ENCODE data around the gene TRIM17. TPM values are rescaled to one million over a fixed set of nuclear protein-coding genes. Genes with fewer than 3 reads are reported as not detected.

The TRIM17 gene
- total RNA-seq, 1 donor from 2014 or later = 2.9 TPM

GRCh38 chr1:228393811-228394570 is 22.7 kb downstream of the TRIM17 start:
- Mint-ChIP-seq H3K27me3 (ENCODE audit: insufficient read depth, low read depth) (no peaks in the 10 kb centered on the region), H3K27ac (no peak overlapping the region), H3K9me3 (no peaks in the 10 kb centered on the region), H3K4me1 (peaks cover 4% of the 10 kb centered on the region), H3K4me3 (no peak overlapping the region), H3K36me3 (peaks cover 18% of the 10 kb centered on the region)
- Histone ChIP-seq H3F3A (ENCODE audit: low read depth) (peaks cover 4% of the 10 kb centered on the region), H3K4me1 (no peaks in the 10 kb centered on the region), H4K20me1 (ENCODE audit: low read depth) (peaks cover 26% of the 10 kb centered on the region), H3K36me3 (no peaks in the 10 kb centered on the region), H2AFZ (replicated peaks) (no peak overlapping the region), H3K27me3 (no peaks in the 10 kb centered on the region), H3K79me2 (ENCODE audit: low read depth) (no peaks in the 10 kb centered on the region), H3K4me3 (no peak overlapping the region), H3K9me3 (ENCODE audit: low read depth) (no peaks in the 10 kb centered on the region), H3K4me2 (no peak overlapping the region), H3K9ac (no peak overlapping the region), H3K27ac (no peak overlapping the region)
- TF ChIP-seq CTCF (IDR thresholded peaks at IDR 0.05) (no peak), EZH2phosphoT487 (IDR thresholded peaks at IDR 0.05) (no peak), EZH2 (IDR thresholded peaks at IDR 0.05) (no peak)
- no peak for DNase-seq (ENCODE audit: low spot score)

- Histone ChIP-seq H3K9ac (no peak overlapping the region), H4K20me1 (ENCODE audit: low read depth) (peaks cover 26% of the 10 kb centered on the region)
- H3K4me3 Mint-ChIP-seq = no peak overlapping the region
These were observed 23.4 kb downstream of the TRIM17 start for GRCh38 chr1:228393268-228393701.

GRCh38 chr1:228392111-228392936 is 24.3 kb downstream of the TRIM17 start:
- H3K27me3 ChIP-seq = no peaks in the 10 kb centered on the region
- no peaks in the 10 kb centered on the region for H3K9me3 ChIP-seq (ENCODE audit: low read depth)
- Mint-ChIP-seq H3K9me3 (no peaks in the 10 kb centered on the region), H3K36me3 (peaks cover 12% of the 10 kb centered on the region), H3K27ac (no peak overlapping the region), H3K27me3 (ENCODE audit: insufficient read depth, low read depth) (no peaks in the 10 kb centered on the region), H3K4me3 (no peak overlapping the region), H3K4me1 (peaks cover 4% of the 10 kb centered on the region)
- H3K9ac ChIP-seq = no peak overlapping the region
- no peak overlapping the region for H3K4me3 ChIP-seq
- TF ChIP-seq CTCF (IDR thresholded peaks at IDR 0.05) (no peak), EZH2phosphoT487 (IDR thresholded peaks at IDR 0.05) (no peak), EZH2 (IDR thresholded peaks at IDR 0.05) (no peak)
- no peak overlapping the region for H3K4me2 ChIP-seq
- H3F3A ChIP-seq (ENCODE audit: low read depth) = peaks cover 4% of the 10 kb centered on the region
- no peaks in the 10 kb centered on the region for H3K36me3 ChIP-seq
- no peaks in the 10 kb centered on the region for H3K79me2 ChIP-seq (ENCODE audit: low read depth)
- no peak overlapping the region for H3K27ac ChIP-seq
- peaks cover 20% of the 10 kb centered on the region for H4K20me1 ChIP-seq (ENCODE audit: low read depth)
- no peak overlapping the region for H2AFZ ChIP-seq (replicated peaks)
- H3K4me1 ChIP-seq = no peaks in the 10 kb centered on the region
- no peak for DNase-seq (ENCODE audit: low spot score)

More at GRCh38 chr1:228393268-228393701, 23.4 kb downstream of the TRIM17 start:
- Histone ChIP-seq H2AFZ (replicated peaks) (no peak overlapping the region), H3K27me3 (no peaks in the 10 kb centered on the region), H3K27ac (no peak overlapping the region), H3F3A (ENCODE audit: low read depth) (peaks cover 4% of the 10 kb centered on the region), H3K4me3 (no peak overlapping the region), H3K4me1 (no peaks in the 10 kb centered on the region), H3K4me2 (no peak overlapping the region), H3K79me2 (ENCODE audit: low read depth) (no peaks in the 10 kb centered on the region), H3K36me3 (no peaks in the 10 kb centered on the region), H3K9me3 (ENCODE audit: low read depth) (no peaks in the 10 kb centered on the region)
- Mint-ChIP-seq H3K36me3 (peaks cover 18% of the 10 kb centered on the region), H3K9me3 (no peaks in the 10 kb centered on the region), H3K27me3 (ENCODE audit: insufficient read depth, low read depth) (no peaks in the 10 kb centered on the region), H3K4me1 (peaks cover 4% of the 10 kb centered on the region), H3K27ac (no peak overlapping the region)
- peak; percentile 57 for DNase-seq (ENCODE audit: low spot score)
- TF ChIP-seq EZH2 (IDR thresholded peaks at IDR 0.05) = no peak
- peak; percentile 52 for TF ChIP-seq CTCF (IDR thresholded peaks at IDR 0.05)
- no peak for TF ChIP-seq EZH2phosphoT487 (IDR thresholded peaks at IDR 0.05)
